ENCODE results near the gene ADAM10.

DNA sequence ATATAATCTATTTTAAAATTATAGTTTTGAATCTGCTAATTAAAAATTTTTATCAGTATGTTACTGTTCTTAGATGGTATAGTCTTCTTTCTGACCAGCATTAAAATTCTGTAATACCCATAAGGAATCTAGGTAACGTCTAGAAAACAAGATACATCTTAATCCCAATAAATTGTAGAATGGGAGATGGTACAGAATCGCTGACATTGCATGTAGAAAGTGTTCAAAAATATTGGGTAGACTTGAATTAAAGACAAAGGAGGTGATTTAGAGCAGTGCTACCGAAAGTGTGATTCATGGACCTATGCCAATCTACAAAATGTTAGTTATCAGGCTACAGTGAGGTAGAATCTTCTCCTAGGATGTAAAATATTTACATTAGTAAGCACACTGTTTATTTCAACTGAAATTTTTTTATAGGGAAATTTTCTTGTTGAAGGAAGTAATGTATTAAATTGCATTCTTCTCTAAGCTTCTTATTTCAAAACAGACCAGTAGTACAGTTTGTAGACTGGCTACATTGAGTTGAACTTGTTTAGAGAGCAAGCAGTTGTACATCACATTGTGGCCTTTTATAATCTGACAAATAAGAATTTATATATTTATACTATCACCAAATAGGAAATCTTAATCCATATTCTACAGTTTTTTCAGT is 38.7 kb upstream of the ADAM10 start:
- TF ChIP-seq CTCF (conservative IDR thresholded peaks at IDR 0.05; ENCODE audit: low read length) (no peak), EZH2phosphoT487 (IDR thresholded peaks at IDR 0.05; ENCODE audit: borderline replicate concordance, low read depth, low read length) (no peak)
